Left lobe of liver (tissue), 2 donors: ENCODE results near the gene TBC1D10A. TPM values are rescaled to one million over a fixed set of nuclear protein-coding genes. Genes with fewer than 3 reads are reported as not detected.

ENCODE experiments used
- ATAC-seq: fragments of 200-7000 bp; cut with Tn5 transposase; one replicate; pipeline ENCODE4 v1.9.1; 2020; ENCODE audit warnings: mild to moderate bottlenecking, moderate library complexity
- DNase-seq: peaks from one replicate; pipeline ENCODE4 v3.0.0-alpha.2; 2020; ENCODE audit warnings: low spot score
- total RNA-seq: library from RNA; stranded (reverse); gene quantifications from one replicate; pipeline ENCODE4 v1.2.1, GENCODE V29; 2021
- donor health status: DM: no; HTN: no; CAD: no; lungs with moderate emphysema.
- donor health status: DM: no; HTN: yes; CAD: no.

Gene TBC1D10A
- total RNA-seq, 1 donor from 2014 or later: 19.7 TPM

DNA sequence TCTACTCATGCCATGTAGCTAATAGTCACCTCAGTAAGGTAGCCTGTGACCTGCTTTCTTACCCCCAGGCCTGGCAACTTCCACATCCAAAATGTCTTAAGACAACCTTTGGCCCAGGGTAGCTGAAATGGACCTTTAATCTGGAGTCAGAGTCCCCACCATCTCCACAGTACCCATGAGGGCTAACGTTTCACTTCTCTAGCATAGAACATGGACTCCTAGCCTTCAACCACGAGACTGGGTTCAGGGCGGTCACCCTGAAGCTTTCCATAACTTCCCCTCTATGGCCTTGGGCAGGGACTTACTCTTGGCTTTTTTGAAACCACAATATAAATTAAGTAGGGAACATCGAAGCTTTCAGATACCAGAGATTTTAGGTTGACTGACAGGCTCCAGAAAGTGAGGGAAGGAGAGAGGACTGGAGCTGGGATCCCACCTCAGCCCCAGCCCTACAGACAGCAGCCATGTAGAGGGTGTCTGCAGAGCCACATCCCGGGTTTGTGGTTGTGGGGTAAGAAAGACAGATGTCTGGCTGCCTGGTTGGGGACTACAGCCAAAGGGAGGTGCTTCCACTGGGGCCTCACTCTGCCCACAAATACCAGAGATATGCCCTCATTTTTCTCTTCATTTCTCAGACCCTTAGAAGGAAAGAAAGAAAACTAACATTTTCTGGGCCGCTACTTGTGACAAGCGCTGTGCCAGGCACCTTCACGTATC is 2.6 kb downstream of the TBC1D10A start:
- DNase-seq (peak; percentile 58), ATAC-seq (peak; percentile 4)

GRCh38 chr22:30323246-30323645 is 3.5 kb downstream of the TBC1D10A start:
- ATAC-seq (no peak), DNase-seq (no peak)

DNA sequence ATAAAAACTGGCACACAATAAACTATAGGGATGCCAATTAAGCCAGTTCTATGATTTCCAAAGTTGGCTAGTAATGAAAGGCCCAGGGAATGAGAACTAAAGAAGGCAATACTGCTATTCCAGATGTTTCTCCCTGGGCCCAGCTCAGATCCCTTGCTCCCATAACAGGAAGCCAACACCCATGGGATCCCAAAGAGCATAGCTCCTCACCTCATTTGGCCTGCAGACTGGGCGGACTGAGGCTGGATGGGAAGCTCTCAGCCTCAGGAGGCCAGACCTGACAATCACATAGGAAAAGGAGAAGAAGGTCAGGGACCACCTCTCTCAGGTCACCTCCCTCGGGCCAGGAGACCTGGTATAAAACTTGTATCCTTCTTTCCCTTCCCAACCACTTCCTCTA is 5.3 kb downstream of the TBC1D10A start:
- no peak for DNase-seq
- ATAC-seq: no peak

- DNase-seq (peak; percentile 72), ATAC-seq (peak; percentile 30)
Observed at GRCh38 chr22:30320021-30320556, 6.7 kb downstream of the TBC1D10A start.

GRCh38 chr22:30318799-30319419 is 7.8 kb downstream of the TBC1D10A start:
- ATAC-seq (no peak), DNase-seq (no peak)

DNA sequence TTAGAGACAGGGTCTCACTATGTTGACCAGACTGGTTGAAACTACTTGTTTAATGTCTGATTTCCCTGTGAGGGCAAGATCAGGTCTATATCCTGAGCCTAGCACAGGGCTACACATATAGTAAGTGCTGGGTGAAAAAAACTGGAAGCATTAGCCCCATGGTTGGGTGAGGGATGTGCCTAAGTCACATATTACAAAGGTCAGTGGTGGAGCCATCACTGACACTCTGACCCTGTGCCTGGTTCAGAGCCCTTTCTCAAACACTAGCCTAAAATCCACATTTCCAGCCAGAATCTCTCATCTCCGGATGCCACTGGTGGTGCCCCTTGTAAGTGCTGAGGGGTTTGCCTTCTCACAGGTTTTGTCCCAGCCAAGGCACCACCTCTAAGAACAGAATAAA is 9.0 kb downstream of the TBC1D10A start:
- DNase-seq (peak; percentile 72), ATAC-seq (peak; percentile 83)

GRCh38 chr22:30315962-30316576 is 10.7 kb downstream of the TBC1D10A start:
- no peak for DNase-seq
- no peak for ATAC-seq

- ATAC-seq: no peak
- DNase-seq: no peak
Observed at GRCh38 chr22:30314915-30315314, 11.8 kb downstream of the TBC1D10A start.

- ATAC-seq (no peak), DNase-seq (no peak)
Observed at GRCh38 chr22:30313527-30314363, 13.0 kb downstream of the TBC1D10A start.

DNA sequence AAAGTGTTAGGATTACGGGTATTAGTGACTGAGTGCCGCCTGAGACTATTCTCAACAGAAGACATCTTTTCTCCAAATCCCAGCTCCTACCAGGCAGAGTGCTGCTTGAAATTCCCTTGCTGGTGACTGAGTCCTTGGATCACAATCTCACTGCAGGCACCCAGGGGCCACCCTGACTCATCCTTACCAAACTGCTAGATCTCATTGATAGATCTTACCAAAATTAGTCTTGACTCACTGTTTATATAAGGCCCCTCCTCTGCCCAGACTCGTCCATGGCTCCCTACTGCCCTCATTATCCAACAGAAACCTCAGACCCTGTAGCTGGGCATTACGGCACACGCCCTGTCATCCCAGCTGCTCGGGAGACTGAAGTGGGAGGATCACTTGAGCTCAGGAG is 14.7 kb downstream of the TBC1D10A start:
- ATAC-seq (no peak), DNase-seq (no peak)

DNA sequence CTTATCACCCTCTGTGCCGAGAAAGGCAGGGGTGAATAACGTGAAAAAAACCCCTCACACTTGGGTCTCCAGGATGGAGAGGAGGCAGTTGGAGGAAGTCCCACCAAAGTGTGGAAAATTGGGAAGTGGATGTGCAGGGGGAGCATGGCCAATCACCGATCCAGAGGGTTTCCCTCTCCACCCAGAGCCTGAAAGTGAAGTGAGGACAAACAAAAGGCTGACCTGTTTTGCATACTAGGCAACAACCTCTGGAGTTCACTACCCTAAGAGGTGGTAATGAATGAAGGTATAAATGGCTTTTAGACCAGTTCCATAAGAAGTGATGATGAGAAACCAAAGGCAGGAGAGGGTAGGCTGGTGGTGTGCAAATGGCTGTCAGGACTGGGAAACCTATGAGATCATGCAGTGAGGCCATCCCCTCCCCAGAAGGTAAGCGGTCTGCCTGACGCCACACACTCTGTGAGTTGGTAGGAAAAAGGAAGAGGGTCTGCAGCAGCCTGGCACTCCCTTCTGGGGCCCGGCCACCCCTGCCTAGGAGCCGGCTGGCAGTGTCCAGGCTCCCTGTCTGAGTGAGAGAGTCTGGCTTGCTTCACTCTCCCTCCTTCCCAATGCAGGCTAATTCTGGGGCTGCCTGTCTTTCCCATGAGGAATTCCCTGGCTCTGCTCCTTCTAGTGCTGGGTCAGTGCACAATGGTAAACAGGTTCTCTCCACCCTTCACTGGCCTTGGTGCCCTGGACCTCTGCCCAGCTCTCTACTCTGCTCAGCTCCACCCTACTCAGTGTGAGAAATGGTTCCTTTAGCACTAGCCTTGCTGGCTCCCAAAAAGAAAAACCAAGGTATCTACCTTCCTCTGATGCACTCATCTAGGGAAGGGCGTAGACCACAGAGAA is 15.6 kb downstream of the TBC1D10A start:
- ATAC-seq: peak; percentile 91
- peak; percentile 86 for DNase-seq

DNA sequence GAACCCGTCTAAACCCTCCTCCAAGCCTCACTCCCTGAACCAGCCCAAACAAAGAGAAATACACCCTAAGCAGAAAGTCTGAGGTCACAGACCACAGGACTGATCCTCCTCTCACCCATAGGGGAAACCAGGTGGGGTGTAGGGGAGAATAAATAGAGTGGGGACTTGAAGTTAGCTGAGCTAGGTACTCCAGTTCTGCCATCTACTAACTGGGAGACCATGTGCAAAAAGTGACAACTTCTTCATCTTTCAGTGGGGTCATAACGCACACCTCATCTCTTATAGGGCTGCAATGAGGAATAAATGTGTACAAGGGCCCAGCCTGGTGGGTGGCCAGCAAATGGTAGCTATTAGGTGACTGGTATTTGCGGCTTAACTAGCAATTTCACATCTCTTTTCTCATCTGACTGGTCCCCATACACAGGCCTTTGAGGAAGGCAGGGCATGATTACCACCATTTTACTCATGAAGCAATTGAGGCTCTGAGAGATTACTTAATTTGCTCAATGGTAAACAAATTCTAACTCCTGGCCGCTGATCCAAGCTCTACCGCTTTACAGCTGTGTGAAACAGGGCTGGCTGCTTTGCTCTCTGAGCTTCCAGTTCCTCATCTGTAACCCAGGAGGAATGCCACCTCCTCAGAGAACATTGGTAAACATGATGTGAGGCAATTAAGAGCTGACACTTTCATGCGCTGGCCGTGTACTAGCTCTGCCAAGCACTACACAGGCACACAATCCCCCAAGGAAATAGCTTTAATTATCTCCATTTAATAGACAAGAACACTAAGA is 16.6 kb downstream of the TBC1D10A start:
- ATAC-seq (peak; percentile 48), DNase-seq (no peak)

GRCh38 chr22:30308518-30309230 is 18.1 kb downstream of the TBC1D10A start:
- no peak for ATAC-seq
- DNase-seq: no peak

- DNase-seq (no peak), ATAC-seq (no peak)
Observed at GRCh38 chr22:30308093-30308492, 18.6 kb downstream of the TBC1D10A start.

DNA sequence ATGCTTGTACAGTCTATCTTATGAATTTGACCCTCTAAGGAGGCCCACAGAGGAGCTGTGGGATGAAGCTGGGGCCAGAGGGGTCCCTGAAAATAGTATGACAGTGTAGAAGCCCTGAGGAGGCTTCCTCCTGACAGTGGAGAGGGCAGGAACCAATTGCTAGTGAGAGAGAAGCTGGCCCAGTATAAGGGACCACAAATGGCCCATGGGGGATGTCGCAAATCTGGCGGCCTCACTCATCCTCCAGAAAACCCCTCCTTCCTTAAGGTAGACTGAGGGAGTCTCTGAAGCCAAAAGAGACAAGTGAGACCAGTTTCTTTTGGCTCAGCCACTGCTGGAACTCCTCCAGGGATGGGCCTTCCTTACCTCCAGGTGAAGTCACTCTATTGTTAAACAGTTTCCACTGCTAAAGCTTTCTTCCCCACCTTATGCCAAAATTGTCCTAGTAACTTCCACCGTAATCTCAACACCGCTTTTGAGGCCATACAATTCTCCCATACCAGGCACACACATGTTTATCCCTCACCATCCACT is 19.6 kb downstream of the TBC1D10A start:
- DNase-seq (no peak), ATAC-seq (no peak)

DNA sequence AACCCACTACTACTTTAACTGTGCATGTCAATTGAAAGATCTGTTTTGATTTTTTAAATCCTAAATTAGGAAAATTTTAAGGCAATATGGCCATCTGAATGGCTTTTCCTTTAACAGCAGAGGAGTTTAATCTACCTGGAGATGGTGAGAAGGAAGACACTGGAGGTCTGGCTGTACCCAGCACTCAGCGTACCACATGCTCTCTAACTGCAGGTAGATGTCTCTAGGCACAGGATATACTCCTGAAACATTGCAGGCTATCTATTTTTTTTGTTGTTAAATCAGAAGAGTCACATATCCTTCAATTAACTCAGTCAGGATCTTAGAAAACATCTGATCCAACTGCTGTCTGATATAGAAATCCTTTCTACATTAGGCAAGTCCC is 20.1 kb downstream of the TBC1D10A start:
- ATAC-seq (no peak), DNase-seq (no peak)

DNA sequence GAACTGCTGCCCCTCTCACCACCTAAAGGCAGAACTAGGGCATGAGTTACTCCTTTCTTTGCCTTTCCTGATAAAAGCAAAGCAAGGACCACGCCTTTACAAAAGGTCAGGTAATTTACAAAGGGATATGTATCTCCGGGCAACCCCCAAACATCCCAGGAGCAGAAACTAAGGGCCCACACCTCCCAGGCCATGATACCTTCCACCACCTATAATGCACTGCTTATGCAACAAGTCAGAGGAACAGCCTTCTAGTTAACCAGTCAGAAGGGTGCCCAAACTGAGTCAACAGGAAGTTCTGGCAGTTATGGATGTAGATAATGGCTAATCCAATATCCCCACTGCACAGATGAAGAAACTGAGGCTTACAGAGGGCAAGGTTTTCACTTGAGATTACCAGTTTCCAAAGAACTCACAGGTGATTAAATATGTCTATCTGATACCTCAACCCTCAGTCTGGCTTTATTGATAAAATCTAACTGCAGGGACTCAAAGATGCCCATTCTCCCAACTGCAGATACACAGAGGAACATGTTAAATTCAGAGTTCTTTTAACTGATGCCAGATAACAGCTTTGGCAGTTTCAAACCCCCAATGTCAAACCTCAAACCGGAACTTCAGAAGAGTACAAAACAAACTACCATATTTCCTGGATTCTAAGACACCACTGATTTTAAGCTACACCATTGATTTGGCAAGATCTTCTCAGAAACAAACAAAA is 20.7 kb downstream of the TBC1D10A start:
- ATAC-seq (no peak), DNase-seq (no peak)

DNA sequence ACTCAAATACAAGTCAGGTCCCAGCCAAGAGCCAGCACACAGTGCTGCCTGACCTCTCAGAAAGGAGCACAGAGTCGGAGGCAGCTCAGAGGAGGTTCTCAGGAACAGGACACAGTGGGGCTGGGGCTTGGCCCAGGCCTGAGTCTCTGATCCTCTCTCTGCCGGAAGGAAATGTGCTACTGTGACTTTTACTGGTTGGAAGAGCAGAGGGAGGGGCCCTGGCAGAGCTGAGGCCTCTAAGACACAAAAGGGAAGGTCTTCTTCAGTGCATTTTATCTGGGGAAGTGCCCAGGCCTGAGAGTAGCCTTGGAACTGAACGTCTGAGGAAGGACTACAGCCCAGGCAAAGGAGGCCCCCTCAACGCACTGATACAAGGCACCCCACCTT is 21.2 kb downstream of the TBC1D10A start:
- ATAC-seq (peak; percentile 65), DNase-seq (no peak)
